OCI-LY7 (cell line): ENCODE data around the gene PTPRF. TPM values are rescaled to one million over a fixed set of nuclear protein-coding genes. Genes with fewer than 3 reads are reported as not detected.

Experiments used
- BruUV-seq: library from RNA; stranded (reverse); fragments of 400-500 nt; replicated peaks from 2 replicates; lab custom pipeline; 2021; lab: Mats Ljungman, UMichigan
- CTCF ChIA-PET: fragments of 300-600 bp; sonication (Branson Sonifier 250); formaldehyde crosslinking; loops from one replicate; lab custom pipeline; 2022; ENCODE audit warnings: antibody characterized with exemption; ENCODE audit not compliant: unreplicated experiment; lab: Charles Lee
- POLR2A ChIA-PET: fragments of 300-600 bp; sonication (Branson Sonifier 250); formaldehyde crosslinking; loops from one replicate; lab custom pipeline; 2022; ENCODE audit warnings: antibody characterized with exemption; lab: Charles Lee
- DNase-seq: peaks from one replicate; pipeline ENCODE4 v3.0.0-alpha.2; 2015; ENCODE audit warnings: low spot score
- H2AFZ ChIP-seq: fragments of 200-600 bp; sonication (generic), shearing (Covaris generic); 2 replicates; pipeline ENCODE4 v1.6.1; 2014; ENCODE audit warnings: mild to moderate bottlenecking, antibody characterized with exemption, low read length, moderate library complexity
- H3K27ac ChIP-seq: fragments of 200-600 bp; sonication (generic); 2 replicates; pipeline ENCODE4 v1.5.1; 2014; ENCODE audit warnings: mixed run types, low read depth, mild to moderate bottlenecking, moderate library complexity, low read length, inconsistent platforms; ENCODE audit not compliant: poor library complexity, severe bottlenecking
- H3K36me3 ChIP-seq: fragments of 200-600 bp; sonication (generic); 2 replicates; pipeline ENCODE4 v1.6.1; 2014; ENCODE audit warnings: mild to moderate bottlenecking, antibody characterized with exemption, low read length, moderate library complexity, mixed read lengths; ENCODE audit not compliant: insufficient read depth
- H3K4me1 ChIP-seq: fragments of 200-600 bp; sonication (generic); 2 replicates; pipeline ENCODE4 v1.5.1; 2014; ENCODE audit warnings: mild to moderate bottlenecking, low read length; ENCODE audit not compliant: insufficient read depth, poor library complexity, severe bottlenecking
- H3K4me2 ChIP-seq: fragments of 200-600 bp; sonication (generic); 2 replicates; pipeline ENCODE4 v1.6.1; 2014; ENCODE audit warnings: mild to moderate bottlenecking, low read length
- H3K4me3 ChIP-seq: fragments of 200-600 bp; sonication (generic); 2 replicates; pipeline ENCODE4 v1.5.1; 2014; ENCODE audit warnings: mild to moderate bottlenecking, low read depth, low read length; ENCODE audit not compliant: poor library complexity, severe bottlenecking
- H3K79me2 ChIP-seq: fragments of 200-600 bp; sonication (generic); 2 replicates; pipeline ENCODE4 v1.6.1; 2016; ENCODE audit warnings: low read depth, mild to moderate bottlenecking, low read length, moderate library complexity, mixed read lengths; ENCODE audit not compliant: insufficient read depth
- H3K9me2 ChIP-seq: fragments of 200-600 bp; sonication (generic); 2 replicates; pipeline ENCODE4 v1.6.1; 2016; ENCODE audit warnings: mild to moderate bottlenecking, low read length, mixed read lengths; ENCODE audit not compliant: insufficient read depth
- H3K9me3 ChIP-seq: fragments of 200-600 bp; sonication (generic); 2 replicates; pipeline ENCODE4 v1.6.1; 2014; ENCODE audit warnings: mild to moderate bottlenecking, mixed run types, low read length, mixed read lengths
- H4K20me1 ChIP-seq: fragments of 200-600 bp; sonication (generic); 2 replicates; pipeline ENCODE4 v1.6.1; 2014; ENCODE audit warnings: mild to moderate bottlenecking, antibody characterized with exemption, low read length, moderate library complexity, mixed read lengths; ENCODE audit not compliant: insufficient read depth
- EZH2phosphoT487 ChIP-seq: fragments of 200-600 bp; sonication (generic); IDR thresholded peaks from 2 replicates; pipeline ENCODE4 v1.6.1; 2018; ENCODE audit warnings: low read depth, borderline replicate concordance, mild to moderate bottlenecking, mixed run types, antibody characterized with exemption, low read length, moderate library complexity, mixed read lengths
- intact Hi-C: fragments of 100-400 bp; cut with micrococcal nuclease; formaldehyde crosslinking; loops from one replicate; pipeline ENCODE4 v1.10.0; 2022; ENCODE audit not compliant: unreplicated experiment
- total RNA-seq, 2 experiments: library from RNA; depleted of rRNA in 1 of 2; stranded (reverse); fragments of >200 nt in 1 of 2; shearing (Covaris generic) in 1 of 2; gene quantifications; 2 replicates each; pipeline ENCODE4 v1.2.3, GENCODE V29; 2014 to 2022
- TF ChIP-seq, protein P1 (sequence below): fragments of 200-600 bp; sonication (generic); conservative IDR thresholded peaks from 2 replicates; pipeline ENCODE4 v1.5.1; 2014; ENCODE audit warnings: mild to moderate bottlenecking, antibody characterized with exemption, low read length, moderate library complexity, mixed read lengths

Gene PTPRF
- total RNA-seq, 2 experiments from 2014 or later, result 0.06 to 0.48 TPM

DNA sequence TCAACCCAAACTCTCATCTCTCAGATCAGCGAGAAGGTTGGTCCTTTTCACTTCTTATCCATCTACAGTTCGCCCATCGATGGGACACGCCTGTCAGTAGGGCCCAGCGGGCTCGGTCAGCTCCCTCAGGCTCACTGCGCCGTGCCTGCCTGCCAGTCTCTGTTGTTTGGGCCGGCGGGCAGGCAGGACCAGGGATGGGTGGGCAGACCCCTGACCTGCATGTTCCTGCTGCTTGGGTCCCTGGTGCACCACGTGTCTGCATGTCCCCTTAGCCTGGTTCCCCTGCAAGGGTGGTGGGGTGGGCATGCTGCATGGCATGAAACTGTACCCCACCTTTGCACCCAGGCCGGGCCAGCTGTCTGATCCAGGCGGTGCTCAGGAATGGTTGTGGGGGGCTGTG, 52.4 kb downstream of the PTPRF start:
- Histone ChIP-seq H3K79me2 (no peaks in the 10 kb centered on the region), H3K36me3 (no peaks in the 10 kb centered on the region), H3K4me1 (no peaks in the 10 kb centered on the region), H3K4me3 (no peak overlapping the region), H3K4me2 (no peak overlapping the region), H3K9me3 (no peaks in the 10 kb centered on the region), H2AFZ (no peak overlapping the region), H3K9me2 (no peaks in the 10 kb centered on the region), H4K20me1 (no peaks in the 10 kb centered on the region), H3K27ac (no peak overlapping the region)
- CTCF ChIA-PET, result interaction anchor here (0.6 kb wide), 1 partner anchor 10 kb away, joined by 3 read pairs; no protein-coding TSS in a partner anchor
- DNase-seq, result no peak
- no TSS peak for BruUV-seq
- POLR2A ChIA-PET, result no interaction called here
- intact Hi-C loops, result no loop called here
- TF ChIP-seq, protein P1, sequence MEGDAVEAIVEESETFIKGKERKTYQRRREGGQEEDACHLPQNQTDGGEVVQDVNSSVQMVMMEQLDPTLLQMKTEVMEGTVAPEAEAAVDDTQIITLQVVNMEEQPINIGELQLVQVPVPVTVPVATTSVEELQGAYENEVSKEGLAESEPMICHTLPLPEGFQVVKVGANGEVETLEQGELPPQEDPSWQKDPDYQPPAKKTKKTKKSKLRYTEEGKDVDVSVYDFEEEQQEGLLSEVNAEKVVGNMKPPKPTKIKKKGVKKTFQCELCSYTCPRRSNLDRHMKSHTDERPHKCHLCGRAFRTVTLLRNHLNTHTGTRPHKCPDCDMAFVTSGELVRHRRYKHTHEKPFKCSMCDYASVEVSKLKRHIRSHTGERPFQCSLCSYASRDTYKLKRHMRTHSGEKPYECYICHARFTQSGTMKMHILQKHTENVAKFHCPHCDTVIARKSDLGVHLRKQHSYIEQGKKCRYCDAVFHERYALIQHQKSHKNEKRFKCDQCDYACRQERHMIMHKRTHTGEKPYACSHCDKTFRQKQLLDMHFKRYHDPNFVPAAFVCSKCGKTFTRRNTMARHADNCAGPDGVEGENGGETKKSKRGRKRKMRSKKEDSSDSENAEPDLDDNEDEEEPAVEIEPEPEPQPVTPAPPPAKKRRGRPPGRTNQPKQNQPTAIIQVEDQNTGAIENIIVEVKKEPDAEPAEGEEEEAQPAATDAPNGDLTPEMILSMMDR, result no peak
- no peak for TF ChIP-seq EZH2phosphoT487

DNA sequence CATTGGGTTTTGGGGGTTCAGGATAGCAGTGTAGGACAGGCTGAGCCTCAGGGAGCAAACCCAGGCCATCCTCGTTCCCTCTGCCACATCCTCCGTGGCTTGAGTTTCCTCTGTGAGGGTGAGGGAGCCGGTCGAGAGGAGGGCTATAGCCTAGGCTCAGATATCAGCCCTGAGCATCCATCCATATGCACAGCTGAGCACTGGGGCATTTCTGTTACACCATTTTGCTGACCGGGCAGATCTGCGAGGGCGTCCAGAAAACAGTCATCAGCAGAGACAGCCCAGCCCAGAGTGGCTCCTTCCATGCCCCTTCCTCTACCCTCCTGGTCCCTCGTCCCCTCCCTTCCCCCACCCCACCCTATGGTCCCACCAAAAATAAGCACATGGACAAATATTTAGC, 53.5 kb downstream of the PTPRF start:
- BruUV-seq, result no TSS peak

DNA sequence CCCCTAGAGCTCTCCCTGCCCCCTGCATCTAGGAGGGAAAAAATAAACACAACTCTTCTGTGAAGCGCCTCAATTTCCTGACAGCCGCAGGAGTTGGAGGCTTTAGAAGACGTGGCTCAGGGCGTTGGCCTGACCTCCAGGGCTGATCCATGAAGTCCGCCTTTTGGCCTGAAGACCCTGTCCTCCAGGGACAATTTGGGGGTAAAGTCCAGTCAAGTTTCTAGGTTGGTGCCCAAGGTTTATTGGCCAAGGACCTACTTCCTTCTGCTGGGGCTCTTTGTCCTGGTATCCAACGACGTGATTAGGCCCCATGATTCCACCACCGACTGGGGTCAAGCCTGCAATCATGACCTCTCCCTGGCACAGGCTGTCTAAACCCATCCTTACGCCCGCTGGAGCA, 54.9 kb downstream of the PTPRF start:
- BruUV-seq, result no TSS peak
- H3K4me2 ChIP-seq, result no peak overlapping the region
- H3K9me3 ChIP-seq, result no peaks in the 10 kb centered on the region
- ChIA-PET POLR2A (no interaction called here), CTCF (no interaction called here)
- DNase-seq, result no peak
- TF ChIP-seq EZH2phosphoT487, result no peak
- TF ChIP-seq, protein P1, result no peak
- H3K9me2 ChIP-seq, result no peaks in the 10 kb centered on the region
- H3K4me3 ChIP-seq, result no peak overlapping the region
- H3K79me2 ChIP-seq, result no peaks in the 10 kb centered on the region
- intact Hi-C loops, result no loop called here
- no peaks in the 10 kb centered on the region for H3K4me1 ChIP-seq
- H2AFZ ChIP-seq, result no peak overlapping the region
- no peaks in the 10 kb centered on the region for H3K36me3 ChIP-seq
- H3K27ac ChIP-seq, result no peak overlapping the region
- no peaks in the 10 kb centered on the region for H4K20me1 ChIP-seq

More for the DNA sequence above, 53.5 kb downstream of the PTPRF start:
- H2AFZ ChIP-seq, result no peak overlapping the region
- H4K20me1 ChIP-seq, result no peaks in the 10 kb centered on the region
- TF ChIP-seq, protein P1, result no peak
- no peak for TF ChIP-seq EZH2phosphoT487
- no peaks in the 10 kb centered on the region for H3K9me3 ChIP-seq
- no peak overlapping the region for H3K4me3 ChIP-seq
- no peak overlapping the region for H3K27ac ChIP-seq
- no peak overlapping the region for H3K4me2 ChIP-seq
- no peaks in the 10 kb centered on the region for H3K36me3 ChIP-seq
- no peaks in the 10 kb centered on the region for H3K9me2 ChIP-seq
- no peaks in the 10 kb centered on the region for H3K79me2 ChIP-seq
- intact Hi-C loops, result no loop called here
- H3K4me1 ChIP-seq, result no peaks in the 10 kb centered on the region
- ChIA-PET CTCF (no interaction called here), POLR2A (no interaction called here)
- DNase-seq, result no peak
